Lung (tissue), 12 donors: ENCODE results near the gene RBM20. TPM values are rescaled to one million over a fixed set of nuclear protein-coding genes. Genes with fewer than 3 reads are reported as not detected.

Experiments used
- ATAC-seq: fragments of 200-7000 bp; cut with Tn5 transposase; one replicate; pipeline ENCODE4 v1.9.1; 2020; ENCODE audit warnings: moderate number of reproducible peaks; ENCODE audit not compliant: insufficient read depth, low FRiP score
- DNase-seq, 3 donors: peaks; one replicate each; pipeline ENCODE4 v3.0.0-alpha.2; 2013 to 2017
- H3K27ac ChIP-seq, 2 donors: one replicate each; pipeline ENCODE4 v1.5.1; 2013; ENCODE audit warnings: mild to moderate bottlenecking in 2 of 2, moderate library complexity in 2 of 2, control low read depth in 1 of 2, inconsistent platforms in 1 of 2, low read depth in 1 of 2, low read length in 1 of 2
- H3K27me3 ChIP-seq, 3 donors: one replicate each; pipeline ENCODE4 v1.5.1; 2013; ENCODE audit warnings: low read length in 2 of 3; ENCODE audit not compliant: control insufficient read depth in 3 of 3, insufficient read depth in 3 of 3
- H3K36me3 ChIP-seq, 4 donors: one replicate each; pipeline ENCODE4 v1.5.1; 2013; ENCODE audit warnings: low read length in 4 of 4, mild to moderate bottlenecking in 1 of 4, moderate library complexity in 1 of 4; ENCODE audit not compliant: control insufficient read depth in 4 of 4, insufficient read depth in 4 of 4
- H3K4me1 ChIP-seq, 5 donors: one replicate each; pipeline ENCODE4 v1.5.1; 2013; ENCODE audit warnings: low read length in 5 of 5, mild to moderate bottlenecking in 2 of 5, moderate library complexity in 1 of 5; ENCODE audit not compliant: control insufficient read depth in 5 of 5, insufficient read depth in 5 of 5
- H3K4me3 ChIP-seq: one replicate; pipeline ENCODE4 v1.5.1; 2013; ENCODE audit warnings: mild to moderate bottlenecking, control low read depth, moderate library complexity
- H3K9ac ChIP-seq, 2 donors: one replicate each; pipeline ENCODE4 v1.5.1; 2013; ENCODE audit warnings: low read length in 2 of 2, control low read depth in 1 of 2; ENCODE audit not compliant: insufficient read depth in 1 of 2
- H3K9me3 ChIP-seq, 4 donors: one replicate each; pipeline ENCODE4 v1.5.1; 2013; ENCODE audit warnings: low read length in 3 of 4, mild to moderate bottlenecking in 1 of 4, moderate library complexity in 1 of 4; ENCODE audit not compliant: control insufficient read depth in 4 of 4, insufficient read depth in 3 of 4
- CTCF ChIP-seq: IDR thresholded peaks from 2 replicates; pipeline ENCODE4 v1.5.1; 2012; ENCODE audit warnings: mild to moderate bottlenecking; ENCODE audit errors: control extremely low read depth, extremely low read depth
- WGBS, 2 donors: extraction: QIAGEN DNeasy Blood & Tissue Kit; methylation state at CpG; one replicate each; pipeline ENCODE4 v1.1.7; 2013; 5-methylcytosine and 5-hydroxymethylcytosine counted together
- polyA plus RNA-seq, 2 donors: library from polyadenylated mRNA; stranded (reverse); fragments of 200-250 nt; gene quantifications; one replicate each; pipeline ENCODE4 v1.2.1, GENCODE V29; 2013
- total RNA-seq, 2 donors: library from RNA; depleted of rRNA in 1 of 2; stranded (reverse); fragments of >200 nt in 1 of 2; gene quantifications; one replicate each; pipeline ENCODE4 v1.2.1, GENCODE V29; 2014 to 2021
- donor health status: control.
- donor health status: control.
- donor health status: Bipolar disorder and iron deficiency.
- donor health status: healthy.
- donor health status: DM: yes; HTN: yes; CAD: no.

RBM20 gene
- total and polyA plus RNA-seq, 4 donors = 0.25 to 3.3 (median 0.66) TPM

GRCh38 chr10:110686949-110687348 is 42.8 kb downstream of the RBM20 start:
- 97% methylated on average over 2 of the region's 2 CpGs for WGBS, 2 donors
- Histone ChIP-seq H3K4me3 (no peak overlapping the region), H3K36me3 (no peaks in the 10 kb centered on the region), H3K4me1 (peaks cover 0 to 9% (median 4%) of the 10 kb centered on the region in 5 donors), H3K27ac (peak overlapping the region in 1 of 2 donors; percentile 93), H3K9me3 (peaks cover 0 to 3% (median under 1%) of the 10 kb centered on the region in 4 donors), H3K27me3 (peaks cover 0 to 9% (median 0%) of the 10 kb centered on the region in 3 donors), H3K9ac (no peak overlapping the region)
- DNase-seq (no peak), ATAC-seq (no peak)
- TF ChIP-seq CTCF = no peak

GRCh38 chr10:110687400-110687799 is 43.3 kb downstream of the RBM20 start:
- WGBS, 2 donors = 84 to 90% methylated on average over 6 of the region's 6 CpGs
- ATAC-seq (no peak), DNase-seq (no peak)
- no peaks in the 10 kb centered on the region for H3K36me3 ChIP-seq
- H3K27me3 ChIP-seq = peaks cover 0 to 9% (median 0%) of the 10 kb centered on the region in 3 donors
- peak overlapping the region in 1 of 2 donors; percentile 54 for H3K27ac ChIP-seq
- no peak overlapping the region for H3K4me3 ChIP-seq
- H3K9me3 ChIP-seq = peaks cover 0 to 4% (median 1%) of the 10 kb centered on the region in 4 donors
- TF ChIP-seq CTCF = no peak
- H3K4me1 ChIP-seq = peaks cover 0 to 9% (median 4%) of the 10 kb centered on the region in 5 donors
- H3K9ac ChIP-seq = no peak overlapping the region

GRCh38 chr10:110691139-110691538 is 47.0 kb downstream of the RBM20 start:
- Histone ChIP-seq H3K4me1 (peaks cover 0 to 11% (median 0%) of the 10 kb centered on the region in 5 donors), H3K36me3 (no peaks in the 10 kb centered on the region), H3K4me3 (no peak overlapping the region), H3K27me3 (no peaks in the 10 kb centered on the region), H3K27ac (no peak overlapping the region), H3K9ac (no peak overlapping the region), H3K9me3 (peaks cover 0 to 4% (median 2%) of the 10 kb centered on the region in 4 donors)
- ATAC-seq (no peak), DNase-seq (no peak)
- WGBS, 2 donors = 71 to 72% methylated on average over 2 of the region's 2 CpGs
- TF ChIP-seq CTCF = no peak

GRCh38 chr10:110694263-110694662 is 50.1 kb downstream of the RBM20 start:
- TF ChIP-seq CTCF = no peak
- Histone ChIP-seq H3K4me1 (peaks cover 0 to 12% (median 0%) of the 10 kb centered on the region in 5 donors), H3K36me3 (no peaks in the 10 kb centered on the region), H3K9me3 (peaks cover 0 to 8% (median 3%) of the 10 kb centered on the region in 4 donors), H3K4me3 (no peak overlapping the region), H3K9ac (no peak overlapping the region), H3K27me3 (no peaks in the 10 kb centered on the region), H3K27ac (no peak overlapping the region)
- DNase-seq = no peak
- 45 to 62% methylated on average over 1 of the region's 1 CpG for WGBS, 2 donors
- no peak for ATAC-seq
